Uterus (tissue), 2 donors: ENCODE data around the gene ATF7IP.

Experiments used
- CTCF ChIP-seq, 4 experiments: fragments of 200-600 bp in 2 of 4; fragments of 450-650 bp in 2 of 4; sonication (generic) in 2 of 4; IDR thresholded peaks; one replicate each; pipeline ENCODE4 v1.5.1; 2016 to 2019; ENCODE audit warnings: antibody characterized with exemption in 4 of 4, mild to moderate bottlenecking in 2 of 4, moderate library complexity in 1 of 4
- POLR2A ChIP-seq, 2 donors: fragments of 450-650 bp; IDR thresholded peaks; one replicate each; pipeline ENCODE4 v1.6.1; 2016; ENCODE audit warnings: antibody characterized with exemption in 2 of 2, mild to moderate bottlenecking in 1 of 2, moderate library complexity in 1 of 2

DNA sequence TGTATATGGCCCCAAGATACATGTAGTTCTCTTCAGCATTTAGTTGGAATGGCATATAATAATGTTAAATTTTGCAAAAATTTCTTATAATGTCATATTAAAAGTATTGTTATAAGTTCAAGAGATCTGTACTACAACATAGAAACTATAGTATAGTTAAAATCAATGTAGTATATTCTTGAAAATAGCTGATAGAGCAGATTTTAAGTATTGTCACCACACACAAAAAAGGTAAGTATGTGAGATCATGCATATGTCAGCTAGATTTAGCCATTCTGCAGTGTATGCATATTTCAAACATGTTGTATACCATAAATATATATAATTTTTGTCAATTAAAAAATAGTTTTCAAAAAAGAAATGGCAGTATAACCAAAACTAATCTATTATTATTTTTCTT, 115.7 kb downstream of the ATF7IP start:
- TF ChIP-seq CTCF (IDR thresholded peaks at IDR 0.05) (no peak), POLR2A (IDR thresholded peaks at IDR 0.05) (no peak)
